Measurements from ENCODE around the gene UVSSA.

Gene UVSSA

DNA sequence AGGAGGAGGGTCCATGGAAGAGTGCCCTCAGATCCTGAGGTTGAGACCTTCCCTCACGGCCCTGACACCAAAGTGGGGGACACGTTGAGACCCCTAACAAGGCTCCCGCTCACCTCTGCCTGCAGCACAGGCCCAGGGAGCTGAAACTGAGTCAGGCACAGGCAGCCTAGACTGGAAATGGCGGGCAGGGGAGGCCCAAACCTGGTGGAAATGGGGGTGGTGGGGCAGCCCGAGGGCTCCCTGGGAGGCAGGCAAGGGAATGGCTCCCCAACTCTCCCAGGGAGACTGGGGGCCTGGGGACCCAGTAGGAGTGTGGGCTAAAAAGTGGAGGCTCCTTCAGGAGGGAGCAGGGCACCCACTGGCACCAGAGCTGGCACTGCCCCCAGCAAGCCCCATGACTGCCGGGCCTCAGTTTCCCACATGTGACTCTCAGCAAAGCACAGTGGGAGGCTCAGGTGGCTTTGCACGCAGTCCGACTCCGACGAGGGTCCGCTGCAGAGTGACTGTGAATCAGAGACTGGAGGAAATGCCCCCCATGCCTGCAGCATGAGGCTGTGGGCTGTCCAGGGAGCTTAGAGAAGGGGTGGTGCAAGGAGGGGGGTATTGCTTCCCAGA, 53.3 kb downstream of the UVSSA start:
- DNase-seq, result no peak

DNA sequence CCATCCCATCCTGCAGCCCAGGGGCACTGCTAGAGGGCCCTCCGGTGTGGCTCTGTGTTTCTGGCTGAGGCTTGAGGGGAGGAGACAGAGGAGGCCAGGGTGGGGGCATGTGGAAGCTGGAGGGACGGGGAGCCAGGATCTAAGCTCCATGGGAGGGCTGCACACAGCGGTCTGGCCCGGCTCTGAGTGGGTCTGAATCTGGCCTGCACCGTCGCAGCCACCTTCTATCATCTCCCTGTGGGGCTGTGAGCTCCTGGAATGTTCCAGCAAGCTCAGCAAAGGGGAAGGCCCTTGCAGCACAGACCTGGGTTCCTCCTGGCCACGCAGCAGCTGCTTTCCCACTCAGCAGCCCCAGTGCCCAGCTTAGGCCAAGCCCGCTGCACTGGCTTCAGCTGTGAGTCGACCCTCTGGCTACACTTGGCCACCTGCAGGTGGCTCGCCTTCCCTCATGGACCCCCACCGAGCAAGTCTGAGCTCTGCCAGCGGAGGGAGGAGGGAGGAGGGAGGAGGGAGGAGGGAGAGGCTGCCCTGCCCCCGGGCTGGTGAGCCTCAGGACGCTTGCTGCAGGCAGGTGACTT, 53.9 kb downstream of the UVSSA start:
- DNase-seq, result no peak

GRCh38 chr4:1401409-1402020, 54.5 kb downstream of the UVSSA start:
- no peak for DNase-seq

DNA sequence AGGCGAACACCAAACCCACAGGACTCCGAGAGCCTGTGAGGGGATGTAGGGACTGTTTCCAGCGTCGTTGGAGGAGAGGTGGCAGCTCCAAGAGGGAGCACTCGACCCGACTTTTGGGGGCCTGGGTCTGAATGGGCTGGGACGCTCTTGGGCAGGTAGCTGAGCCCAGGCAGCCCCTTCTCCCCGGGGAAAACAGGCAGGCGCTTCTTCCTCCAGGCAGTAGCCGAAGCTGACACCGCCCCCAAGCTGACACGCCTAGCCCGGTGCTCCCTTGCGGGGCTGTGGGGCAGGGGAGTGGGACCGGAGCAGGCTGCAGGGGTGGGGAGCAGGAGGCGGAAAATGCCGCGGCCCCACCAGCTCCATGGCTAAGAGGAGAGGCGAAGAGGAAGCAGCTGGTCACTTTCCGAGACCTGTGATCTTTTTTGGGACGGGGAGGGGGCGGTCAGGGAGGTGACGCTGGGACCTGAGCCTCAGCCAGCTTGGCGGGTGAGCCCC, 55.1 kb downstream of the UVSSA start:
- DNase-seq, result no peak

- DNase-seq, result no peak
Observed at GRCh38 chr4:1402516-1403091, 55.6 kb downstream of the UVSSA start.

DNA sequence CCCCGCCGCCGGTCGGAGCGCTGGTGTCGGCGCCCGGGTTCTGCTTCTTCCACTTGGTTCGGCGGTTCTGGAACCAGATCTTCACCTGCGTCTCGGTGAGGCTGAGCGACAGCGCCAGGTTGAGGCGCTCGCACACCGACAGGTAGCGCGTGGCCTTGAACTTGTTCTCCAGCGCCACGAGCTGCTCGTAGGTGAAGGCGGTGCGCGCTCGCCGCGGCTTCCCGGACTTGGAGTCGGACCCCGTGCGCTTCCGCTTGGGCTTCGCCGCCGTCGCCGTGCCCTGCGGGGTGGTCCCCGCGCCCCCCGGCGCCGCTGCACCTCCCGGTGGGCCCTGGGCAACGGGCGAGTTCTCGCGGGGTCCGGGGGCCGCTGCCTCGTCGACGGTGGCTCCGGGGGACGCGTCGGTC, 56.2 kb downstream of the UVSSA start:
- DNase-seq, result no peak

DNA sequence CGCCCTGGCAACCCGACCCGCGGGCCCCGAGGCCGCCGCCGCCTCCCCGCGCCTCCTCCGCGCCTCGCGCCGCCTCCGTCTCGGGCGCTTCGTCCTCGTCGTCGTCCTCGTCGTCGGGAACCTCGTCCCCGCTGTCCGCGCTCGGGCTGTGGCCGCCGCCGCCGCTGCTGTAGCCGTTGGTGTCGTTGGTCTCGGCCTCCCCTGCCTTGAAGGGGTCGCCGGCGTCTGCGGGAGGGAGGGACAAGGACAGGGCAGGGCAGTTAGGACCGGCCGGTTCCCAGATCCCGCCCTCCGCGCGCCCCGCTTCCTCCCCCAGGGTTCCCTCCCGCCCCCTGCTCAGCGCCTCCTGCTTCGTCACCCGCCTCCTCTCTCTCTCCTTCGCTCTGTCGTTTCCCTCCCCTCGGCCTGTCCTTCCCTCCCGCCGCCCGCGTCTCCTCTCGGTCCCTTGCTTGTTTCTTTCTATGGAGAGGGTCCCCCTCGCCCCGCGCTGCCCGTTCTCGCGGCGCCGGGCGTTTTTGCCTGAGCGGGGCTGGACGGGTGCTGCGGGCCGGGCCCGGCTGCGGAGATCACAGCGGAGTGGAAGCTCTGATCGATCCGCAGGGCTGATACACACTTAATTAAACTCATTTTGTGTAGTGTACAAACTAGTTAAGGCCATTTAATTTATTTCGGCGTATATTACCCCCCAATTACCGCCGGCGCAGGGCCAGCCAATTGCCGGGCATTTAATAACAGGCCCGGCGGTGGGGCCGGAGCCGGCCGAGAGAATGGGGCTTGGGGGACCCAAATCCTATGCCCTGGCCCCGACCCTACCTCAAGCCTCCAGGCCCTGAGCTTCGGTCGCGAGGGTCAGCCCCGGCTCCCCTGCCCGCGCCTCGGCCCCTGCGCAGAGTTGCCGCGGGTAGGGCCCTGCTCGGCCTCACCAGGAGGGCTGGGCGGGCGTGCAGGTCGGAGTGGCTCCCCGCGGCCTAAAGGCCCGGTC, 56.9 kb downstream of the UVSSA start:
- DNase-seq, result no peak

GRCh38 chr4:1404573-1405253, 57.7 kb downstream of the UVSSA start:
- DNase-seq, result no peak

- DNase-seq, result no peak
Observed at GRCh38 chr4:1405254-1405635, 58.2 kb downstream of the UVSSA start.

GRCh38 chr4:1405636-1406393, 58.8 kb downstream of the UVSSA start:
- no peak for DNase-seq

- DNase-seq, result no peak
Observed at GRCh38 chr4:1406394-1406980, 59.5 kb downstream of the UVSSA start, which contains the start of gene NKX1-1. NKX1-1 (minus strand) TSS chr4:1406442; CDS start chr4:1406442, 0 bp downstream.

GRCh38 chr4:1406981-1407656, 60.1 kb downstream of the UVSSA start:
- no peak for DNase-seq

- no peak for DNase-seq
Observed at GRCh38 chr4:1407657-1408333, 60.8 kb downstream of the UVSSA start.

DNA sequence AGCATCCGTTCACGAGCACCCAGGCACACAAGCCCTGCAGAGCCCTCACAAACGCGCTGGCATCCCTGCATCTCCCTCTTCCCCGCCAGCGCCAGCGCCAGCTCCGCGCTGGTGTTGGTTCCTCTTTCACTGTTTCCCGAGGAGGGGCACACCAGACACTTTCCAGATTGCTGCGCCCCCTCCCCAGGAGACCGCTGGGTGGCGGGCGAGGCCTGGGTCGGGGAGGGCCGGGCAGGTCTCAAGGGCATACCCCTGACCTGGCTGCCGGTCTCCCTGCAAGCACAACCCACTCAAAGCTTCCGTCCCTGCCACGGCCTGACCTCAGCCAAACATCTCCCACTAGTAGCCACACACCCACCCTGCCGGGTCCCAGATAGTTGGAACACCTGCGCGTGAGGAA, 61.4 kb downstream of the UVSSA start:
- no peak for DNase-seq

DNA sequence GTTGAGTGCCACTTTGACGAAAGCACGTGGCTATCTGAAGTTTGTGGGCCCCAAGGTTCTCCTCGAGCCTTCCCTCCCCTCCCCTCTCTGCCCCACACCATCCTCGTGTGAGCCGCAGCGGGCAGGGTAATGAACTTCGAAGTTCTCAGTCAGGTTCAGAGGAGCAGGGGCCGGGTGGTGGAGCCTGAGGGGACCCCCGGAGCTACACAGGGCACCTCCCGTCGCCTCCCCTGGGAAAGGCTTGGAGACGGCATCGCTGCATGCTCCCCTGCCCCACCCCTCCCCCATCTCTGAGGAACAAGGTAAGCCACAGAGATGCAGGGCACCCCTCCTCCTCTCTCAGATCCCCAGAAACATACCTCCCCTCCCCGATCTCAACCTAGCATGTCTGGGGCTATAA, 62.1 kb downstream of the UVSSA start:
- no peak for DNase-seq

GRCh38 chr4:1409491-1410425, 62.8 kb downstream of the UVSSA start:
- no peak for DNase-seq

DNA sequence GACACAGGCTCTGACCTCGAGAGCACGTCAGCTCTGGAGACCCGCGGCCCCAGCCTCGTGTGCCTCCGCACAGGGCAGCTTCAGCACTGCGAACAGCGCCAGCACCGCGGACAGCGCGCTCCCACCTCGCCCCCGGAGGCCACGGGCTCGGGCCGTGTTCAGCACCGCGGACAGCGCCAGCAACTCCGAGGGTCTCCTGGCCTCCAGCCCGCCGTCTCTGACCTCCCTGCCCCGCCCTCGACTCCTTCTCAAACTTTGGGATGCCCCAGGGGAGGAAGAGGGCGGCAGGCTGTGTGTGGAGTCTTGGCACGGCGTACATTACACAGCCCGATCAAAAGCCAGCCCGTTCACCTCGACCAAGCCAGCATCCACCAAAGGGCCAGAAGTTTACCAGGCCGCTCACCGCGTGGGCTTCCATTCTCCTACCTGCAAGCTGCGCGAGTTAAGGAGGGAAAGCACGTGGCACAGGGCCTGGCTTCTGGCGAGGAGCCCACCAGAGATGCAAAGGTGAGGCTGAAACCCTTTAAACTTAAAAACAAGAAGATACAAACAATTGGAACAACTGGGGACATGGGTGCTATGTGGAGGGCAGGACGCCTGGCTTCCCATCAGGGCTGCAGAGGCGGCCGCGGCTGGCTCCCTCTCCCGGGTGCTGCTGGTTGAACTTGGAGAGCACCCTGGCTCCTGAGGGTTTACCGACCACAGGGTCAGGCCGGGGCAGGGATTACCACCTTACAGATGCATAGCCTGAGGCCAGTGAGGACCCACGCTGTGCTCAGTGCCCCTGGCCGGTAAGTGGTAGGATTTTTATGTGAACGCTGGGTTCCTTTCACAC, 63.7 kb downstream of the UVSSA start:
- peak; percentile 42 to 48 for DNase-seq
